Parathyroid adenoma (tissue), 2 donors: ENCODE measurements around the gene ASB1.

Experiments used
- H2AFZ ChIP-seq: fragments of 300-600 bp; sonication (generic); one replicate; pipeline ENCODE4 v1.7.0; 2017; ENCODE audit warnings: antibody characterized with exemption, mild to moderate bottlenecking
- H3K27ac ChIP-seq: fragments of 300-600 bp; sonication (generic); one replicate; pipeline ENCODE4 v1.7.0; 2017
- H3K27me3 ChIP-seq: fragments of 300-600 bp; sonication (generic); one replicate; pipeline ENCODE4 v1.7.0; 2017; ENCODE audit warnings: low read length; ENCODE audit not compliant: control insufficient read depth, insufficient read depth
- H3K36me3 ChIP-seq: fragments of 300-600 bp; sonication (generic); one replicate; pipeline ENCODE4 v1.7.0; 2017; ENCODE audit warnings: low read length; ENCODE audit not compliant: control insufficient read depth, insufficient read depth
- H3K4me1 ChIP-seq: fragments of 300-600 bp; sonication (generic); one replicate; pipeline ENCODE4 v1.7.0; 2017; ENCODE audit warnings: control low read depth
- H3K4me2 ChIP-seq: fragments of 300-600 bp; sonication (generic); one replicate; pipeline ENCODE4 v1.7.0; 2017; ENCODE audit warnings: low read length
- H3K4me3 ChIP-seq: fragments of 300-600 bp; sonication (generic); one replicate; pipeline ENCODE4 v1.7.0; 2017; ENCODE audit warnings: low read depth, low read length
- H3K79me2 ChIP-seq: fragments of 300-600 bp; sonication (generic); one replicate; pipeline ENCODE4 v1.7.0; 2017; ENCODE audit warnings: control low read depth
- H3K9ac ChIP-seq: fragments of 300-600 bp; sonication (generic); one replicate; pipeline ENCODE4 v1.7.0; 2017; ENCODE audit warnings: mild to moderate bottlenecking
- H3K9me3 ChIP-seq: fragments of 300-600 bp; sonication (generic); one replicate; pipeline ENCODE4 v1.7.0; 2017; ENCODE audit warnings: low read length; ENCODE audit not compliant: control insufficient read depth
- CTCF ChIP-seq: fragments of 300-600 bp; sonication (generic); IDR thresholded peaks from one replicate; pipeline ENCODE4 v1.7.0; 2017; ENCODE audit warnings: antibody characterized with exemption, mild to moderate bottlenecking
- donor health status: primary hyperparathyroidism.

Gene ASB1

GRCh38 chr2:238418196-238418998 is 8.3 kb upstream of the ASB1 start:
- Histone ChIP-seq H2AFZ (no peak overlapping the region), H3K79me2 (no peaks in the 10 kb centered on the region), H3K4me3 (no peak overlapping the region), H3K27me3 (no peaks in the 10 kb centered on the region), H3K9ac (no peak overlapping the region), H3K9me3 (no peaks in the 10 kb centered on the region), H3K27ac (no peak overlapping the region), H3K4me2 (no peak overlapping the region), H3K4me1 (no peaks in the 10 kb centered on the region), H3K36me3 (no peaks in the 10 kb centered on the region)
- no peak for TF ChIP-seq CTCF

GRCh38 chr2:238418999-238419546 is 7.7 kb upstream of the ASB1 start:
- Histone ChIP-seq H3K79me2 (no peaks in the 10 kb centered on the region), H3K4me2 (no peak overlapping the region), H3K27me3 (no peaks in the 10 kb centered on the region), H3K27ac (no peak overlapping the region), H3K9me3 (no peaks in the 10 kb centered on the region), H3K4me3 (no peak overlapping the region), H3K4me1 (no peaks in the 10 kb centered on the region), H2AFZ (no peak overlapping the region), H3K36me3 (no peaks in the 10 kb centered on the region), H3K9ac (no peak overlapping the region)
- TF ChIP-seq CTCF, result no peak

- Histone ChIP-seq H3K27me3 (no peaks in the 10 kb centered on the region), H3K9me3 (no peaks in the 10 kb centered on the region), H3K4me3 (no peak overlapping the region), H3K36me3 (no peaks in the 10 kb centered on the region), H3K79me2 (no peaks in the 10 kb centered on the region), H2AFZ (no peak overlapping the region), H3K4me2 (no peak overlapping the region), H3K27ac (no peak overlapping the region), H3K4me1 (no peaks in the 10 kb centered on the region), H3K9ac (no peak overlapping the region)
- TF ChIP-seq CTCF, result no peak
These were observed 6.3 kb upstream of the ASB1 start for GRCh38 chr2:238420442-238420841.

GRCh38 chr2:238420878-238421694 is 5.6 kb upstream of the ASB1 start:
- Histone ChIP-seq H3K4me3 (no peak overlapping the region), H3K27me3 (no peaks in the 10 kb centered on the region), H3K9me3 (no peaks in the 10 kb centered on the region), H3K4me2 (no peak overlapping the region), H3K79me2 (no peaks in the 10 kb centered on the region), H3K4me1 (peaks cover 3% of the 10 kb centered on the region), H3K27ac (no peak overlapping the region), H3K9ac (no peak overlapping the region), H3K36me3 (no peaks in the 10 kb centered on the region), H2AFZ (no peak overlapping the region)
- no peak for TF ChIP-seq CTCF
